SH-SY5Y (cell line): ENCODE results near the gene KLRC2.

Experiments used
- GATA2 ChIP-seq: IDR thresholded peaks from 2 replicates; pipeline ENCODE4 v1.6.1; 2011; ENCODE audit warnings: mild to moderate bottlenecking, low read depth, low read length
- GATA3 ChIP-seq: IDR thresholded peaks from 2 replicates; pipeline ENCODE4 v1.6.1; 2011; ENCODE audit warnings: low read depth, mild to moderate bottlenecking, low read length, moderate library complexity

- TF ChIP-seq GATA2 (no peak), GATA3 (no peak)
Observed at GRCh38 chr12:10400829-10401228, 35.0 kb downstream of the KLRC2 start.
